ENCODE data around the gene AFF1.

GRCh38 chr4:87005690-87006425, 71.0 kb downstream of the AFF1 start:
- no peak for TF ChIP-seq CTCF (IDR thresholded peaks at IDR 0.05)
- TF ChIP-seq POLR2A (IDR thresholded peaks at IDR 0.05): no peak

Data from esophagus squamous epithelium (tissue), 4 donors.